ENCODE results near the gene SERPINI1. TPM values are rescaled to one million over a fixed set of nuclear protein-coding genes. Genes with fewer than 3 reads are reported as not detected.

SERPINI1 gene
- polyA plus RNA-seq, 4 donors, result 39.6 to 54.0 (median 44.0) TPM

Other genes starting within 250 kb of the SERPINI1 start
- 1 to 10 TPM; 1.3 to 2.9 (median 2.4) TPM for gene WDR49, start 81.8 kb upstream of the SERPINI1 start, polyA plus RNA-seq (ENCODE audit: insufficient read length in 4 of 4)
- 10 to 100 TPM; 57.1 to 80.1 (median 68.3) TPM for gene PDCD10, start 829 bp upstream of the SERPINI1 start, polyA plus RNA-seq (ENCODE audit: insufficient read length in 4 of 4)

Measured in left renal cortex interstitium (tissue), 4 donors.